Nucleus accumbens (tissue), 56 donors: ENCODE results near the gene FOXL3.
"Not testable (repeated sequence)": the region's sequence is repeated elsewhere in the genome, so short reads cannot be mapped to it uniquely, and the experiment has no call there.

Experiments used
- DNase-seq, 56 donors: peaks; one replicate each; lab custom pipeline; 2025; lab: John Stamatoyannopoulos, UW

The FOXL3 gene

GRCh38 chr7:285731-286130 lies 4.2 kb upstream of the FOXL3 start:
- DNase-seq: no peak

DNA sequence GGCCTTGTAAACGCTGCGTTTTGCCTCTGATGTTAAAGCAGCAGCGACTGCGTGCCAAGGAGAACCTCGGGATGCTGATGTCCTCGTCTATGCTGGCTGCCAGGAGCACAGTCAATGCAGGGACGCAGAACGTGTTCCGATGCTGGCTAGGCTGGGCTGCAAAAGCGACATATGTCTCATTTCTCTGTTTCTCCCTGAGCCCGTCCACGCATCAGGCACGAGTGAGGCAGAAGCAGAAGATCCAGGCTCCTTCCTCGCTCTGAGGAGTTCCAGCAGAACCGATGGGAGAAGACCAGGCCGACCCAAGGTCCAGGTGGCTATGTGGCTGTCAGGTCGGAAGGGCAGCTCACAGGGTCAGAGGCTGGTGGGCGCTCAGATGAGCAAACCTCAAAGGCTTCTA lies 3.7 kb upstream of the FOXL3 start:
- DNase-seq: no peak

DNA sequence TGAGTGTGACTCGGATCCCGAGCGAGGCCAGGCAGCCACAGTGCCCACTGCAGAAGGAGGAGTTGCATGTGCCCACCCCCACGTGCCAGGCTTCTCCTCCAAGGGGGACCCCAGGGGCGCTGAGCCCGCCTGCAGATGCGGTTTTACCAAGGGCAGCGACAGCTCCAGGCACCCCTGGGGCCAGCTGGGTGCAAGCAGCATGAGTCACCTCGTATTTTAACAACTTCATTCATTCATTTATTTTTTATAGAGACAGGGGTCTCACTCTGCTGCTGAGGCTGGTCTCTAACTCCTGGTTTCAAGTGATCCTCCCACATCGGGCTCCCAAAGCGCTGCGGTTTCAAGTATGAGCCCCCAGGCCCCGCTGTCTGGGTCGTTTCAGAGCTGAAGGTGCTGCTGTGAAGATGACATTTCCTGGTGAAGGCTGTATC lies 1.3 kb upstream of the FOXL3 start:
- DNase-seq: no peak

DNA sequence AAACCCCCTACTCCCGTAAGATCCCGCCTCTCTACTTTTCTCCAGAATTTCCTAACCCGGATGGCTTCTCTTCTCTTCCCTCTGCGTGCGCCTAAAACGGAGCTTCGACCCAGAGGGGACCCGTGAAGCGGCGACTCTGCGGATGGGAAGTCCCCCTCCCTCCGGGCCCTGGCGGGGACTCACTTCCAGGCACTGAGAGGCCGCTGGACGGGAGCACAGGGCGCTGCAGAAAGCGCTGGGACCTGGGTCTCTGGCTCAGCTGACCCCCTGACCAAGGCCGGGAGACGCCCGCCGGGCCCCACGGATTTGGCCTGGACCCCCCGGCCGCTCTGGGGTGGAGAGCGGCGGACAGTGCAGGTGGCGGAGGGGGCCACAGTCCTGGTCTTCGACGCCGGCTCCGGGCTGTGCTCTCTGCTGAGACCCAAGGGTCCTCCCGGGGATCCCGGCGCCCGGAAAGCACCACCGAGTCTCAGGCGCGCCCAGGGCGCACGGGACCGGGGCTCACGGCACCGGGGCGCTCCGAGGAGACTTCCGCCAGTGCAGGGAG lies 688 bp upstream of the FOXL3 start:
- no peak for DNase-seq

GRCh38 chr7:290554-291372 lies 793 bp downstream of the FOXL3 start:
- no peak for DNase-seq

DNA sequence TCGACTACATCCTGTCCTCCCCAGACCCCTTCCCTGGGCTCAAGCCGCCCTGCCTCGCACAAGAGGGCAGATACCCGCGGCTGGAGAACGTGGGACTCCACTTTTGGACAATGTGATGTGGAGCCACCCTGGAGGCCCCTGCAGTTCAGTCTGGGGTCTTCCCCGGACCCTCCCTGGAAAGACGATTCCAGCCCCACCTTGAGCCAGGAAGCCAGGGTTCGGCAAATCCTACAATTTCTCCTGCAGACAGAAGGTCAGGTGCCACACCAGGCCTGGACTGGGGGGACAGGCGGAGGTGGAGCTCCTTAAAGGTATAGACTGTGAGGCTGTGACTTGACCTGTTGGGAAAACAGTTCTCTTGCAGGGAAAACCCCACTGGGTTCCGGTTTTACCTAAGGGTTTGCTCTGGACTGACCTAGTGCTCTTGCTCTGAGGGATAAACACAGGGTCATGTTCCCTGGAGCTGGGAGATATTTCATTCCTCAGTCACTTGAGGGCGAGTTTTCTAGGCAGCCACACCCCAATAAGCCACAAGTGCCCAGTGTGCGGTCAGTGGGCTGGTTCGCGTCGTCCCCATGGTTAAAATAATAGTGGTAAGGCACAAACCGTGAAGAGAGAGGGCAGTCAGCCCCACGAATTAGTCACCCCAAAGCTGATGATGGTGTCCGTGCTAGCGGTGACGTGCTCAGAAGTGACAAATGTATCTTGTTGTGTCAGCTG lies 1.6 kb downstream of the FOXL3 start:
- DNase-seq: no peak

DNA sequence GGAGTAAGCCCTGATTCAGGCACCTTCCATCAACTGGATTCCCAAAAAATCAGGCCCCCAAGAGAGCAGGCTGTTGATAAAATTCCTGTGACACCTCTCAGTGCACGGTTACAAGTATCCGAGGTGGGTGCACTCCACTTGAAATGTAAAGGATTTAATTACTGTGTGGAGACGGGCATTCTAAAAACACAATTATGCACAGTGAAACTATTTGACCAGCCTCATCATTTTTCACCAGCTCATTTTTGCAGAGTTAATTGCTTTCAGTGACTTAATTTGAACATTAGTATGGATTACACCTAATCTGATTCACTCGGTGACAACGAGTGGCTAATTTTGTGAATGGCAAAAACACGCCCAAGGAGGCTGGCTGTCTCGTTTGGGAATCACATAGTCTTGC lies 2.3 kb downstream of the FOXL3 start:
- DNase-seq: no peak

DNA sequence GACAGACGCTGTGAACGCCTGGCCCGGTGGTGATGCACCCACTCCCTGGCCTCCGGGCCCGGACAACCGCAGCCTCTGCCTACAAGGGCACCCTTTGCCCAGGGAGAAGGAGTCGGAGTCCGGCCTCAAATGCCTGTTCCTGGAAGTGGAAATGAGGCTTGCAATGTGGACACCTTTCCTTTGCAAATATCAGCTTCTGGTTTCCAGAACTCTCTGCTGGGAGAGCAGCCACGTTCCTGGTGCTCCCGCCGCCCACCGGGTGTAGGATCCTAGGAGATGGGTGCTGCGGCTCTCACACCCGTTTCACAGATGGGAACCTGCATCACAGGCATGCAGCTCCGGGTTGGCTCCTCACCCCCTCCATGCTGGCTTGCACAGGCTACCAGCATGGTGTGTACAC lies 2.9 kb downstream of the FOXL3 start:
- no peak for DNase-seq

DNA sequence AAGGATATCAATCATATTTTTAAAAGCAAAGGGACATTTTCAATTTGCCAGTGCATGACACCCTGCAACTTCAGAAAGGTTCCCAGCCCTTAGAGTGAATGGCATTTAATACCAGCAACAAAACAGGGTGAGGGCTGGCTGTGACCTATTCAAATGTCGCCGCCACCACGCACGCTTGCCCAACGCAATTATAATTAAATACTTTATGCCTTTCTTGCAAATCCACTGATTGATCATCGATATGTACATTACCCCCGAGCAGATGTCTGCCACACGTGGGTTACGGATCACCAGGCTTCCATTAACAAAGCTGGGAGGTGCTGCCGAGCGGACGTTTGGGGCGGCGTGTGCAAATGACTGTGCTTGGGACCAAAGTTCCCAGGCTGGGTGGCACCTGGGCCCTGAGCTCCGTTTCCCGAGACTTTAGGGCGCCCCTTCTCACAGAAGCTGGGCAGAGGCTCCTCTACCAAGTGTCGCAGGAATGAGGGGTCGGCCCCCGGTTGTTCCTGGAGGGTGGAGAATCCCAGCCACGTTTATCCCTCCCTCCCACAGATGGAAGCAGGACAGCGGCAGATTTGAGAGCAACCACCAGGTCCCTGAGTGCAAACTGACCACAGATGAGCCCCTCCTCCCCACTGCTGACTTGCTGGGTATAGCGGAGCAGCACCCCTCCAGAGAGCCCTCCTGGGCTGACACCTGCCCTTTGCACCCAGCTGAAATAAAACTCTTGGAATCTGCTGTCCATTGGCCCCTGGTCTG lies 3.9 kb downstream of the FOXL3 start:
- no peak for DNase-seq

DNA sequence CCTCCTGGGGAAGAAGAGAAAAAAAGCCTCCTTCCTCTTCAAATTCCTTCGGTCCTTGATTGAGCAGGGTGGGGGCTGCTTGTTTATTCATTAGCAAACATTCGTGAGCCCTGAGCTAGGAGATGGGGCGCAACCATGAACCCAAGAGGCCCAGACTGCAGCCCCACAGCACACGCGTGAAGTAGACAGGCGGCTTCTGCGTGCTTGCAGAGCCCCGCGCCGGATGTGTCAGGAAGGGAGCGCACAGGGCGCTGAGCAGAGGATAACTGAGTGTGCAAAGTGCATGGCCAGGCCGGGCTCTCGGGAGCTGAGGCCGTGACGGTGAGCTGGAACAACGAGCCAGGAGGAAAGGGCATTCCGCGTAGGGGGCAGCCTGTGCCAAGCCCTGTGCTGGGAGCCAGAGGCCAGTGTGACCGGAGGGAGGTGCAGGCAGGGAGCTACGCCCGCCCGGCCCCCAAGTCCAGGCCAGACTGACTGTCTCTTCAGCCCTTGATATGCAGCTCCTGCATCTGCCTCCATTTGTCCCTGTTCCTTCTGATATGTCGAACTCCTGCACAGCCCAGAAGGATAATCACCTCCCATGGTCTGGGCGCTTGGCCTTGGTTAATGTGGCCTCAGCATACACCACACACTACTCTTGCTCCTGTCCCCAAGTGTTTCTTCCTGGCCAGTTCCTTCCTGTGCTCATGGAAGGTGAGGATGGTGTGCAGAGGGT lies 4.6 kb downstream of the FOXL3 start:
- no peak for DNase-seq

GRCh38 chr7:295155-296154 lies 5.5 kb downstream of the FOXL3 start:
- DNase-seq: no peak

GRCh38 chr7:296373-296945 lies 6.5 kb downstream of the FOXL3 start:
- no peak for DNase-seq

DNA sequence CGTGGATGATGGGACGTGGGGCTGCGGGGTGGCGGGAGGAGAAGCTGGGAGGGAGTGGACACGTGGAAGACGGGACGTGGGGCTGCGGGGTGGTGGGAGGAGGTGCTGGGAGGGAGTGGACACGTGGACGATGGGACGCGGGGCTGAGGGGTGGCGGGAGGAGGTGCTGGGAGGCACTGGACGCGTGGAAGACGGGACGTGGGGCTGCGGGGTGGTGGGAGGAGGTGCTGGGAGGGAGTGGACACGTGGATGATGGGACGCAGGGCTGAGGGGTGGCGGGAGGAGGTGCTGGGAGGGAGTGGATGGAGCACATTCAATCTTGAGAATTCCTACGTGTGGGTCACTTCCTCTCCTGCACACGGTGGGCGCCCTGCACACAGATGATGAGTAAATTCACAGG lies 7.2 kb downstream of the FOXL3 start:
- DNase-seq: not testable (repeated sequence)

- DNase-seq: no peak
Observed at GRCh38 chr7:297611-298374, 7.8 kb downstream of the FOXL3 start.

GRCh38 chr7:298375-298702 lies 8.4 kb downstream of the FOXL3 start:
- DNase-seq: no peak

DNA sequence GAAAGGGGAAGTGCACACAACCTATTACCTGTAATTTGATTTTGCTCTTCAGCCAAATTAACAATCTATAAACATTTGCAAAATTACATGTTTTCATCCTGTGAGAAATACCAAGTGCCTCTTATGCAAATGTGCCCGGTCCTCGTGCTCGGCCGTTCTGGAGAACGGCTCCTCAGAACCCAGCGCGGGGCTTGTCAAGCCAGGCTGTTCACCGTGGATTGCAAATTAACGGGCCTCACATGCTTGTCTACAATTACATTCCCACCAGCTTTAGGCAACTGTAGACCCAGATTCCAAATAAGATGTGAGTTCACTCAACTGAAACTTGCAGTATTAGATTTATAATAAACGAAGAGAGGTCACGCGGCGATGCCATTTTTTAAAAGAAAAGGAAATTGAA lies 8.8 kb downstream of the FOXL3 start:
- no peak for DNase-seq

- DNase-seq: no peak
Observed at GRCh38 chr7:299169-299568, 9.2 kb downstream of the FOXL3 start.

GRCh38 chr7:299628-300027 lies 9.7 kb downstream of the FOXL3 start:
- no peak for DNase-seq
